DMS53 (cell line): ENCODE measurements around the gene TAF6.

Experiments used
- DNase-seq: peaks from one replicate; lab custom pipeline; 2025; lab: John Stamatoyannopoulos, UW

Gene TAF6

GRCh38 chr7:100066953-100067352 is 52.2 kb downstream of the TAF6 start:
- DNase-seq = no peak

DNA sequence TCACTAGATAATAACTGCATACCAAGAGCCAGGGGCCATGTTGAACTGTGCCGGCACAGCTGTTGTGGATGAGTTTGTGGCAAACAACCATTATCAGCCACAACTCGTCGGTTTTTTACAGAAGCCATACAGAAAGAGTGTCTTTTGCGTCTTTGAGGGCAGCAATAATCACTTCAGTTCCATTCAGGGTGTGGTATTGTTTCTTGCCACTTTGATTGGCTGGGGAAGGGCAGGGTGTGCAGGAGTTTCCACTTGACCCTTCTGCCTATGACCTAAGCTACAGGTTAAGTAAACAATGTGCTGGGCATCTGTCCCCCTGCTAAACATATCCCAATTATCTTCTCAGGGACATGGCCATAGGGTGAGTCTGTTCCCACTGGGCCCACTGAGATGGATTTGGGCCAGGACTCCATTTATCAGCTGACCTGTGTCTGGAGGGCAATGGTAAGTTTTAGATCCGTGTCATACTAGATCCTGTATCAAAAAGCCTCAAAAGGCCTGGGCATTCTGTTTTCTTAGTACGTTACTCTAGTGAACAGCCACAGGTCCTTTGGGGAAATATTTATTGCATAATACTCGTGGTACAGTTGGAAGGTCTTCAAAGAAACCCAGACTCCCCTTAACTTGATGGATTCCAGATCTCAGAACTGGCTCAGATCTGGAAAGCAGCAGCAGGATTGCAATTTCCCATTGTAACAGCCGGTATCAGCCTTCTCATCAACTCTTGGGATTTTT is 53.5 kb downstream of the TAF6 start:
- DNase-seq = peak; percentile 46

DNA sequence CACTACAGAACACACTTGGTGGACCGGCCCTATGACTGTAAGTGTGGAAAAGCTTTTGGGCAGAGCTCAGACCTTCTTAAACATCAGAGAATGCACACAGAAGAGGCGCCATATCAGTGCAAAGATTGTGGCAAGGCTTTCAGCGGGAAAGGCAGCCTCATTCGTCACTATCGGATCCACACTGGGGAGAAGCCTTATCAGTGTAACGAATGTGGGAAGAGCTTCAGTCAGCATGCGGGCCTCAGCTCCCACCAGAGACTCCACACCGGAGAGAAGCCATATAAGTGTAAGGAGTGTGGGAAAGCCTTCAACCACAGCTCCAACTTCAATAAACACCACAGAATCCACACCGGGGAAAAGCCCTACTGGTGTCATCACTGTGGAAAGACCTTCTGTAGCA is 55.0 kb downstream of the TAF6 start:
- DNase-seq = no peak

DNA sequence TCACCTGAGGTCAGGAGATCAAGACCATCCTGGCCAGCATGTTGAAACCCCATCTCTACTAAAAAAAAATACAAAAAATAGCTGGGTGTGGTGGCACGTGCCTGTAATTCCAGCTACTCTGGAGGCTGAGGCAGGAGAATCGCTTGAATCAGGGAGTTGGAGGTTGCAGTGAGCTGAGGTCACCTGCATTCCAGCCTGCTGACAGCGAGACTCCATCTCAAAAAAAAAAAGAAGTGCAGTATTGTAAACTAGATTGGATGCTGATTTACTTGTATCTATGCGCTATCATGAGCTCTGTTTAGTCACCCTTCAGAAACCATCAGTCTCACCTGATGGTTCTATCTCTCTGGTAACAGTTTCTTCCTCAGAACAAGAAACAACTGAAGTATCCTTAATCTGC is 55.8 kb downstream of the TAF6 start:
- no peak for DNase-seq

DNA sequence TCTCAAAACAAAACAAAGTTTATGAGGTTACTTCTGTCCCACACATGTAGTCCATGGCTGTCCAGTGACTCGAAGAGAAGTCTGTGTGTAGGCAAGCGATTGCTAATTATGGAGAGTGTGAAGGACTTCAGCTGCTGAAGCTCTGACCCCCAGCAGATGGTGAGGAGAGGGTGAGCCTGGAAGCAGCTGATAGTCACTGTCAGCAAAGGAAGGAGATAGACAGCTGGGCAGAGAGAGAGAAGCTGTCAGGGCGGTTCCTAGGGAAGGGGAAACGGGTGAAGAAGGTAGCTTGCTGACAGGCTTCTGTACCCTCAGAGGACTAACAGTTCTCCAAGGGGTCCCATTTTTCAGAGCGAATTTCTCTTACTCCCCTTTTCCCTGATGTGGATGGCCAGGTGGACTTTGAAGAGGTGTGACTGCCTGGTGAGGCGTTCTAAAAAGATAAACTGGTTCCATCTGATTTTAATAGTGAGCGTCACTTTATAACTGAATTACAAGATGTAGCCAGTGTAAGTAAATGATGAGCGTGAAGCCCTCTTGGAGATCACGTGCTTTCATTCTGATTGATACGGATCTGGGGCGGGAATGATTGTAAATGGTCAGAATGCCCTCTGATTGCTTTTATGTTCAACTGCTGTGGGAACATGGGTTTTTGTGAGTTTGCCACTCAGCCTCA is 57.5 kb downstream of the TAF6 start:
- no peak for DNase-seq

GRCh38 chr7:100059251-100059739 is 59.9 kb downstream of the TAF6 start:
- DNase-seq = no peak
